Activated naive CD8-positive, alpha-beta T cell treated with anti-CD3 and anti-CD28 coated beads for 36 hours (primary cell): ENCODE data around the gene PTPRG. TPM values are rescaled to one million over a fixed set of nuclear protein-coding genes. Genes with fewer than 3 reads are reported as not detected.

Experiments used
- DNase-seq: peaks from one replicate; pipeline ENCODE4 v3.0.0; 2021
- H3K27ac Mint-ChIP-seq: one replicate; pipeline ENCODE4 v1.8.0; 2022; ENCODE audit warnings: mild to moderate bottlenecking, moderate library complexity, mixed read lengths
- H3K27me3 Mint-ChIP-seq: one replicate; pipeline ENCODE4 v1.8.0; 2022; ENCODE audit warnings: mild to moderate bottlenecking, mixed read lengths
- H3K36me3 Mint-ChIP-seq: one replicate; pipeline ENCODE4 v1.8.0; 2021; ENCODE audit warnings: mild to moderate bottlenecking, mixed read lengths
- H3K4me1 Mint-ChIP-seq: one replicate; pipeline ENCODE4 v1.8.0; 2021; ENCODE audit warnings: mixed read lengths
- H3K4me3 Mint-ChIP-seq: one replicate; pipeline ENCODE4 v1.8.0; 2022; ENCODE audit warnings: mild to moderate bottlenecking, moderate library complexity, mixed read lengths
- H3K9me3 Mint-ChIP-seq: one replicate; pipeline ENCODE4 v1.8.0; 2022; ENCODE audit warnings: mixed read lengths
- total RNA-seq, 2 experiments: library from RNA; stranded (reverse); gene quantifications; one replicate each; pipeline ENCODE4 v1.2.3, GENCODE V29; 2021

Gene PTPRG
- total RNA-seq, 2 experiments from 2014 or later = 0.06 to 0.16 TPM

DNA sequence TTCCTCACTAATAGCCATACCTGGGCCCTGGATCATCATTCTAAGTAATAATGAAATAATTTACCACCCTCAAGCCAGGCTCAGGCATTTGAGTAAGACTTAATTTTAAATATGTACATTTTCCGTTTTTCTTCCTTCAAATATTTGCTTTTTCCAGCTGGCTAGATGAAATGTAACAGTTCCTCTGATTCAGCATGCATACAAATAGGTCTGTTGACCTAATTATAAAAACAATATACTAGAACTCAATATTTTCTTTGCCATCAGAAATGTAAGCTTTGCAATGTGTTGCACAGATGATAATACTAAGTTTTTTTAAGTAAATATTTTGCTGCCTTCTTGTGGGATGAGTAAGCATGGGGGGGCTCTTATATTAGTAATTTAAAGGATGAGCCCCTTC lies 720.4 kb downstream of the PTPRG start:
- no peak overlapping the region for H3K27ac Mint-ChIP-seq
- no peak for DNase-seq
- peaks cover 14% of the 10 kb centered on the region for H3K27me3 Mint-ChIP-seq
- no peaks in the 10 kb centered on the region for H3K4me1 Mint-ChIP-seq
- no peak overlapping the region for H3K4me3 Mint-ChIP-seq
- H3K9me3 Mint-ChIP-seq = no peaks in the 10 kb centered on the region
- no peaks in the 10 kb centered on the region for H3K36me3 Mint-ChIP-seq

DNA sequence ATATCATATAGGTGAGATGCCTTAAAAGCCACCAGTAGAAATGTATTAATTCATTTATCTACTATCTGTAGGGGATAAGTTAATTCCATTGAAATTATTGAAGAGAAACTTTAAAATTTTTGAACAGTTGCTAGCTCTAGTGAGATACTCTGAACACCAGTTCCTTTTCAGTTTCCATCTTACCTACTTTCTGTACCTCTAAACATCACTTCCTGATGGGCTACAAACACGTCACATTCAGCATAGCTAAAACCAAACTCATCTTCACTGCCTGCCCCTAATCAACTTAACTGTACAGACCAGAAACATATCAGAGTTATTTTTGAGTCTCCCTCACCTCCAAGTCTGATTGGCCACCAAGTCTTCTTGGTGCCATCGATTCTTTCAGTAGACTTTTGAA lies 723.1 kb downstream of the PTPRG start:
- no peak overlapping the region for H3K4me3 Mint-ChIP-seq
- DNase-seq = no peak
- no peaks in the 10 kb centered on the region for H3K36me3 Mint-ChIP-seq
- H3K4me1 Mint-ChIP-seq = no peaks in the 10 kb centered on the region
- no peaks in the 10 kb centered on the region for H3K9me3 Mint-ChIP-seq
- H3K27ac Mint-ChIP-seq = no peak overlapping the region
- H3K27me3 Mint-ChIP-seq = peaks cover 7% of the 10 kb centered on the region

DNA sequence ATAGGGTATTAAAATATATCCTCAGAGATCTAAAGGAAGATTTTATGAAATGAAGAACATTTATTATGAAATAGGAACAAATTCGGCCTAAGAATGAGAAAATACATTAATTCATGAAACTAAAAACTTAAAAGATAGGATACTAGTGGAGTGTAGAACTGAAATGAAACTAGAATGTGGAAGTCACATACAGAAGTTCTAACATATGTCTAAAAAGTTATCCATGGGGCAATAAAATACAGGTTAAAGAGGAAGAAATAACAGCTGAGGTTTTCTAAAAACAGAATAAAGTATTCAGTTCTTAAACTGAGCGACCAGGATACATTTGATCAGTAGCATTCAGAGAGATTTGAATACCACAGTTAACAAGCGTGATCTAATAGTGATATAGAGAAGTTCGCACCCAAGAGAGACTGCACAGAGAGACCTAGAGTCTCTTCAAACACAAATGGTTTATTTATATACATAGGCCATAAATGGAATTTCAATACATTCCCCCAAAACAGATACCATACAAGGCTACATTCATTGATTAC lies 726.1 kb downstream of the PTPRG start:
- no peaks in the 10 kb centered on the region for H3K36me3 Mint-ChIP-seq
- H3K9me3 Mint-ChIP-seq = no peaks in the 10 kb centered on the region
- H3K27me3 Mint-ChIP-seq = peaks cover 4% of the 10 kb centered on the region
- H3K4me3 Mint-ChIP-seq = no peak overlapping the region
- DNase-seq = no peak
- no peak overlapping the region for H3K27ac Mint-ChIP-seq
- H3K4me1 Mint-ChIP-seq = no peaks in the 10 kb centered on the region

DNA sequence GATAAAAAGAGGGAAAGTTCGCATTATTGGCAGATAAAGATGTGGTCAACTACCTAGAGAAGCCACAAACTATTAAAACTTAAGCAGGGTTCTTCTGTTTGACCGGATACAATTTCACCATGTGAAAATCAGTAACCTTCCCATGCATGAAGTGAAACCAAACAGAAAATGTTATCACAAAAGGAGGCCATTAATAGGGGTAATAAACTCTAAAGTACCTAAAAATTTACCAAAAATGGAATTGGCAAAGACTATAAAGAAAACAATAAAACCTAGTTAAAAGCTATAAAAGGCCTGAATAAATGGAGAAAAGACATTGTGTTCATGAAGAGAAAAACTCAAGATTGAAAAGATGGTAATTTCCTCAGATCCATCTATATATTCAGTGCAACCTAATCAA lies 728.6 kb downstream of the PTPRG start:
- Mint-ChIP-seq H3K36me3 (no peaks in the 10 kb centered on the region), H3K27ac (no peak overlapping the region), H3K9me3 (no peaks in the 10 kb centered on the region), H3K4me3 (no peak overlapping the region), H3K27me3 (no peaks in the 10 kb centered on the region), H3K4me1 (no peaks in the 10 kb centered on the region)
- DNase-seq = no peak

DNA sequence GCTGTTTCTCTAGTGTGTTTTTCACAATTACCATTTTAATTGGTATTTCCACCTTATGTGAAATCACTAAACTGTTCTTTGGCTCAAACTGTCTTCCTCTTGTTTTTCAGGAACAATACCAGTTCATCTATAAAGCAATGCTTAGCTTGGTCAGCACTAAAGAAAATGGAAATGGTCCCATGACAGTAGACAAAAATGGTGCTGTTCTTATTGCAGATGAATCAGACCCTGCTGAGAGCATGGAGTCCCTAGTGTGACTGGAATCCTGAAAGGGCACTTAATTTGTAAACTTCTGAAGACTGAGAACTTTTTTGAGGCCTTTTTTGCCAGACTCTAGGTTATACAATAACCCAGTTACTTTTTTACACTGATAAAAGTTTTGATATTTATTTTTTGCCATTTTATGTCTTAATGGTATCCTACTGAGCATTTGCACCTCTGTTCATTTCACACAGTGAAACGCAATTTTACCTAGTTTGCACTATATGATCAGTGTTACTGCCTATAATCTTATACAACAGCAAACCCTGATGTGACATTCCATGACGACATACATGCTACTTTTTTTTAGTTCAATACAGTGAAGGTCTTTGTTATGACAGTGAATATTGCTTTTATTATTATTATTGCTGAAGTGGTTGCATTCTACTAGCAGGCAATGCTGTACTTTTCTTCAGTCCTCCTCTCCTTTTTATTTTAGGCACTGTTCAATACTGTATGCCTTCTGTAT lies 731.8 kb downstream of the PTPRG start:
- Mint-ChIP-seq H3K27me3 (no peaks in the 10 kb centered on the region), H3K36me3 (no peaks in the 10 kb centered on the region), H3K4me3 (no peak overlapping the region), H3K9me3 (no peaks in the 10 kb centered on the region), H3K4me1 (no peaks in the 10 kb centered on the region), H3K27ac (no peak overlapping the region)
- DNase-seq = no peak

DNA sequence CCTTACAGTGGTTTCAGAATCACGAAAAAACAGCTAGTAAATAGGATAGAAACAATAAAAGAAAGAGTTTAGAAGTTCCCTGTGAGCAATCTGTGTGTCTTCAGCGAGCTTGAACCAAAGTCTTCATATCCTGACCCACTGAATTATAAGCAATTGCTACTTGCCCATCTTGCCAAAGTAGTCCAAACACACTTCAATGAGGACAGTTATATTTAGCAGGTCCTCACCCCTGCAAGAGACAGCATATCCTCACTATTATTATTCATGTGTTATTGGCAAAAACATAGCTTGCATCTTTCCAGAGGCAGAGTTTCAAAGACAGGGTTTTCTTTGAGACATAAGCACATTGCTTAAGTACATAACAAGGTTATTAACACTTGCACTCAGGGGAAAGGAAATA lies 734.2 kb downstream of the PTPRG start:
- H3K4me1 Mint-ChIP-seq = no peaks in the 10 kb centered on the region
- no peaks in the 10 kb centered on the region for H3K36me3 Mint-ChIP-seq
- no peaks in the 10 kb centered on the region for H3K27me3 Mint-ChIP-seq
- no peaks in the 10 kb centered on the region for H3K9me3 Mint-ChIP-seq
- H3K27ac Mint-ChIP-seq = no peak overlapping the region
- DNase-seq = no peak
- no peak overlapping the region for H3K4me3 Mint-ChIP-seq

DNA sequence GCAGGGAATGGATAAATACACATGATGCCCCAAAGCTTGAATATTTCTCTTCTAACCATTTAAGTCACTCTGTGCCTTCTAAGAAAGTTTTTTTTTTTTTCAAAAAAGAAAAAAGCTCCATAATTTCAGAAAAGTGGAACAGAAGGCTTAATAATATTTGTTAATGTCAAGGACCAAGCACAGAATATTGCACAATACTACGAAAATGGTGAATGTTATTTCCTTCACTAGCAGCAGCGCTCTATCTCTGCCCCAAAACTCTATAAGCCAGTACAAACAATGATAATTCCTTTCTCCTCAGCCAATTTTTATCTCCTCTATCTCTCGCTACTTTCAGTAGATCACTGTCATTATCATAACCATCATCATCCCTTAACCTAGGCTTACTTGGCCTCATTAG lies 739.2 kb downstream of the PTPRG start:
- Mint-ChIP-seq H3K9me3 (peaks cover 13% of the 10 kb centered on the region), H3K36me3 (no peaks in the 10 kb centered on the region), H3K27me3 (peaks cover 9% of the 10 kb centered on the region), H3K4me1 (no peaks in the 10 kb centered on the region), H3K27ac (no peak overlapping the region), H3K4me3 (no peak overlapping the region)
- no peak for DNase-seq

DNA sequence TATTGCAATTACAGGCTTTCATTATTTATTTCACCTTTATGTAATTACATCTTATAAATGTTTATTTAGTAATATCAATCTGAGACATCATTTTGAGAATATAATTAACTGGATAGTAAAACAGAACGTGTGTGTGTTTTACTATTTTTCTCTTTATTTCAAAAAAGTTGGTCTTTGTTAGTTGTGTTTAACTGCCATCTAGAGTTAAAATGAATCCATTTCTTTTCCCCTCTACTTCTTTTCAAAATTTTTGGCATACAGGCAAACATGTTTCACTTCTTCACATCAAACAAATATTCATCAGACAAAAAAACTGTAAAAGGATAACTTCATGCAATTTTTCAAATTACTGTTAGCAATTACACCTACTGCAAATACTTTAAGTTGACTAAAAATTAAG lies 750.8 kb downstream of the PTPRG start:
- Mint-ChIP-seq H3K27me3 (peaks cover 24% of the 10 kb centered on the region), H3K27ac (no peak overlapping the region), H3K9me3 (no peaks in the 10 kb centered on the region), H3K4me3 (no peak overlapping the region), H3K4me1 (no peaks in the 10 kb centered on the region), H3K36me3 (no peaks in the 10 kb centered on the region)
- no peak for DNase-seq

DNA sequence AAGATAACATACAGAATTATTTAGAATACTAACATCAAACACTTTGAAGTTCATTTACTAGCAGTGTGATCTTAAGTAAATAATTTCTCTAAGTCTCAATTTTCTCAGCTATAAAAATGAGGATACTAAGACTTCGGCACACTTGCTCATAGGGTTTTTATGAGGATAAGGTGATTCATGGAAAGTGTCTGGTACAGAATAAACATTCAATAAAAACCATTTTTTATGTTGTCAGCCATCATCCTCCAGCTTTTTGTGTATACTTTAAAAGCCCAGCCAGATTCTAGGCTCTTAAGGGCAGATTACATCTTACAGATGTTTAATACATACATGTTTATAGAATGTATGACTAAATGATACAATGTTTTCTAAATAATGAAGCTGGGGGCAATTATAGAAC lies 755.2 kb downstream of the PTPRG start:
- Mint-ChIP-seq H3K36me3 (peaks cover 17% of the 10 kb centered on the region), H3K27ac (no peak overlapping the region), H3K4me3 (no peak overlapping the region), H3K9me3 (peaks cover 19% of the 10 kb centered on the region), H3K4me1 (peaks cover 10% of the 10 kb centered on the region), H3K27me3 (peaks cover 52% of the 10 kb centered on the region)
- no peak for DNase-seq

DNA sequence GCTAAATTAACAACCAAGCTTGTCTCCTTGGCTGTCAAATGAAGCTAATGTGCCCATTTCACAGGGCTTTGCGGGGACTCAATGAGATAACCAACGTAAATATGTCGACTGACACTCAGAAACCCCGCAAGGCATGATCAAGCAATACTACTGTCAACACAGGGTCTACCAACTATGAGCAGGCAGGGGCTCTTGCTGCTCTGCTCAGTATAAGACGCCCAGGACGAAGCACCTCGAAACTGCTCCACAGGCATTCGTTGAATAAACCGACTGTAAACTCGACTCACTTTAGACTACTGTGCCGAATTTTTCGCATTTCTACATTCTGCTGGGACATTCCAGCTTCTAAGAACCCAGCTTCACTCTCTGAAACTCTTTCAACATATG lies 757.0 kb downstream of the PTPRG start:
- H3K36me3 Mint-ChIP-seq = peaks cover 17% of the 10 kb centered on the region
- H3K4me1 Mint-ChIP-seq = peaks cover 10% of the 10 kb centered on the region
- H3K27ac Mint-ChIP-seq = peak overlapping the region; percentile 97
- DNase-seq = no peak
- peaks cover 19% of the 10 kb centered on the region for H3K9me3 Mint-ChIP-seq
- peaks cover 52% of the 10 kb centered on the region for H3K27me3 Mint-ChIP-seq
- H3K4me3 Mint-ChIP-seq = peak overlapping the region; percentile 93

DNA sequence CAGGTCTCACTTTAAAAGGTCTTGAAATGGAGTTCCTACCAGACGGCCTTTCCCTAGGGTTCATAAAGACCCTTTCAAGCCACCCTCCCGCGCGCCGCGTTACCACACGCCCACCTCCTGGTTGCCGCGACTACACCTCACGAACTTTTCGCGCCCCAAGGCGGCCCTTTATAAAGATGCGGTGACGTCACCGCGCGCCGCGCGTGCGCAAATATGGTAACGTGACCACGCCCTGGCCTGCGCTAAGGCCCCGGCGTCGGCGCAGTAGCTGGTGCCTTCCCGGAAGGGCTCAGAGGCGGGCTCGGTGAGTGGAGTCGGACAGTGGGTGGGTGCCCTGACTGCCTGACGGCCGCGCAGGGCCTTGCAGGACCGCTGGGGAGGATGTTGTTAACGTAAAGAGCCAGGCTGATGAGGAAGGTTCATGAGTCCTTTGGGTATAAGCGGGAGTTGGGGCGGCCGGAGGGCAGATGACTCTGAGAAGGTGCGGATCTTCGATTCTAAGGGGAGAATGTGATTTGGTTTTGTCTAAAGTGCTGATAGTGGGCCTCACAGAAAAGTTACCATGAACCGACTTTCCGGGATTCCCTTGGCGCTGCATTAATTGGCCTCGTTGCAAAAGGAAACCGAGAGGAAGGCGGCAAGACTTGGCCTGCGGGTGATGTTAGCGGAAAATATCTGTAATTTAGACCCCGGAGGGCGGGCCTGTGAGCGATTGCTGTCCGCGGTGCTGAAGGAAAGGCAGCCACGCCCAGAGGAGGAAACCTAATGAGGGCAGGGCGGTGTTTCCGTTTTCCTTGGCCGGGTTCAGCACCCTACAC lies 757.6 kb downstream of the PTPRG start:
- Mint-ChIP-seq H3K4me3 (peak overlapping the region; percentile 93), H3K27me3 (peaks cover 52% of the 10 kb centered on the region), H3K36me3 (peaks cover 17% of the 10 kb centered on the region), H3K4me1 (peaks cover 10% of the 10 kb centered on the region), H3K9me3 (peaks cover 19% of the 10 kb centered on the region), H3K27ac (peak overlapping the region; percentile 97)
- DNase-seq = peak; percentile 71

DNA sequence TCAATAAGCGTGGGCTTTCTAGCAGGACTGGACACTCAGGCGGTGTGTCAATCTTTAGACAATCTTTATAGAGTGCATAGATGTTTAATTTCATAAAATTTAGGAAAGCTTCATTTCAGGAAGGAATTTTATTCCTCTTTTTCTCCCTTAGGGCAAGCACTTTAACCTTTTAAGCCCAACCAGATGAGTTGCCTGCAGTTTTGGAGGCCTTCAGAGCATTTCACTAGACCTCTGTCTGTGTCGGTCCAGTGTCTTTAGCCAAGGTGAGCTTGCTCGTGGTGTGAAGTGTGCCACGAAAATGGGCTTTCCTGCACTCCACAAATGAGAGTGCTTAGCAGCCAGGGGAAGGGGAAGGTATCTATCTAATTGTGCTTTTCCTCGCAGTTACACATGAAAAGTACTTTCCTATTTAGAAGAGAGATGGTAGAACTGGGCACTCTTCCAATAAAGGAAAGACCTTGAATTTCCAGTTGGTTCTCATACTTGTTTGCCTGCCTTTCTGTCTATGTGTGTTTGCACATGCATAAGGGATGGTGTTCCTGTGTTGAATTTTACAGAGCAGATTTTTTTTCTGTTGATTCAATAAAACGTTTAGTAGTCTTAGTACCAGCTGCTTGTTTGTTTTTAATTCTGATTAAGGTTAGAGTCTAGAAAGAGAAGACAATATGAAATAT lies 758.3 kb downstream of the PTPRG start:
- peaks cover 17% of the 10 kb centered on the region for H3K36me3 Mint-ChIP-seq
- DNase-seq = no peak
- H3K4me1 Mint-ChIP-seq = peaks cover 10% of the 10 kb centered on the region
- H3K27me3 Mint-ChIP-seq = peaks cover 48% of the 10 kb centered on the region
- peak overlapping the region; percentile 93 for H3K4me3 Mint-ChIP-seq
- peaks cover 19% of the 10 kb centered on the region for H3K9me3 Mint-ChIP-seq
- no peak overlapping the region for H3K27ac Mint-ChIP-seq

DNA sequence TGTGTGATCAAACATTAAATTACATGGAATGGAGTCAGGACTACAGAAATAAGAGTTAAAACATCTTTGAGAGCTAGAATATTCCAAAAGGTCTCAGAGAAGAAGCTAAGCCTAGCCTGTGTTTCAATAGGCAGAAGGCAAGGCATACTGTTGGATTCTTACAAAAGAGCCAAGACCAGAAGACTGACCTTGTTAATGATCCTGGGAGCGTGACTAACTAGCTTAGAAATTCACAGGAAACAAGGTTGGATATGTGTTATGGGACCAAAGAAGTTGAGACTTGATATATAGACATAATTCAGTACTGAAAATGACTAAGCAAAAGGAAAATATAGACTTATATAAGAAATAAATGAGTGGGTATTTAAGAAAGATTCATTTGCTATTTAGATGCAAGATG lies 761.9 kb downstream of the PTPRG start:
- DNase-seq = no peak
- H3K27me3 Mint-ChIP-seq = peaks cover 29% of the 10 kb centered on the region
- H3K9me3 Mint-ChIP-seq = peaks cover 15% of the 10 kb centered on the region
- H3K4me1 Mint-ChIP-seq = peaks cover 10% of the 10 kb centered on the region
- H3K36me3 Mint-ChIP-seq = peaks cover 14% of the 10 kb centered on the region
- no peak overlapping the region for H3K4me3 Mint-ChIP-seq
- H3K27ac Mint-ChIP-seq = no peak overlapping the region

DNA sequence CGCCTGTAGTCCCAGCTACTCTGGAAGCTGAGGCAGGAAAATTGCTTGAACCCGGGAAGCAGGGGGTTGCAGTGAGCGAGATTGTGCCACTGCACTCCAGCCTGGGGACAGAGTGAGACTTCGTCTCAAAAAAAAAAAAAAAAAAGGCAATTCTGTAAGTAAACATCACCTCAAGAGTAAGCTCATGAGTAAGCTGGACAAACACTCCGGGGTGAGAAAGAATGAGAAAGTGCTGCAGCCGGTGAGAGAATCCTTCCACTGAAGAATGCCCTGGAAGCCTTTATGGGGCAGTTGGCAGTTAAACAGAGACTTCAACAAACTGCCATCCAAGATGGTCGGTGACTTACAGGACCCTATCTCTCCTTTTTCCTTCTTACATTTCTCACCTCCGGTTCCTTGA lies 764.5 kb downstream of the PTPRG start:
- H3K4me3 Mint-ChIP-seq = no peak overlapping the region
- H3K27me3 Mint-ChIP-seq = peaks cover 13% of the 10 kb centered on the region

DNA sequence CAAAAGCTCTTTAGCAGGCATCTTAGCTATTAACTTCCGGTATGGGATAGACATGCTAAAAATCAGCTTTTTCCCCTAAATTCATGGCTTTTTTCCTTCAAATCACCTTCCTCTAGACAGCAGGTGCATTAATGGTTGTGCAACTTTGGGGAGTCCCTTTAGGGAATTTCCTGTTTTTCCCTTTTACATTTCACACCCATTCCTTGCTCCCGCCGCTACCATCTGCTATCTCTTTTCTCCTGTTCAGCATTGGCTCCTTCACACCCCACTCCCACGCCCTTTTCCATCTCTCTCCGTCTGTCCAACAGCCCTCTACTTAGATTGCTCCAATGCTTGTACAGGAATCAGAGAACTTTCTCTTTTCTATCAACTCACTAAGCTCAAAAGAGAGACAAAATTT lies 768.6 kb downstream of the PTPRG start:
- no peak overlapping the region for H3K27ac Mint-ChIP-seq

More for the DNA sequence above, 764.5 kb downstream of the PTPRG start:
- Mint-ChIP-seq H3K36me3 (peaks cover under 1% of the 10 kb centered on the region), H3K9me3 (peaks cover under 1% of the 10 kb centered on the region), H3K27ac (no peak overlapping the region), H3K4me1 (no peaks in the 10 kb centered on the region)
- no peak for DNase-seq

More for the DNA sequence above, 768.6 kb downstream of the PTPRG start:
- Mint-ChIP-seq H3K4me1 (peaks cover 2% of the 10 kb centered on the region), H3K9me3 (no peaks in the 10 kb centered on the region), H3K27me3 (peaks cover 10% of the 10 kb centered on the region), H3K36me3 (no peaks in the 10 kb centered on the region), H3K4me3 (no peak overlapping the region)
- DNase-seq = no peak
